A549 (cell line): Measurements from ENCODE around the gene PPP2R3B.

ENCODE experiments used
- EP300 ChIP-seq, 2 experiments: fragments of >200 bp; sonication (Bioruptor Twin); formaldehyde crosslinking; IDR thresholded peaks; 2 replicates in 1 of 2; 3 replicates in 1 of 2; pipeline ENCODE4 v1.6.1; 2016 to 2017
- HDAC2 ChIP-seq: fragments of 200-600 bp; sonication (generic); IDR thresholded peaks from 2 replicates; pipeline ENCODE4 v1.6.1; 2016
- KDM1A ChIP-seq: fragments of 200-600 bp; sonication (generic); IDR thresholded peaks from 2 replicates; pipeline ENCODE4 v1.6.1; 2016; ENCODE audit warnings: low read depth, mild to moderate bottlenecking
- MYC ChIP-seq: IDR thresholded peaks from 2 replicates; pipeline ENCODE4 v1.6.1; 2012; ENCODE audit warnings: mild to moderate bottlenecking, inconsistent platforms, low read length, improper control_type of control experiment, borderline replicate concordance
- POLR2A ChIP-seq: IDR thresholded peaks from 2 replicates; pipeline ENCODE4 v1.6.1; 2012; ENCODE audit warnings: mild to moderate bottlenecking, low read length
- RCOR1 ChIP-seq: fragments of 150-350 bp; IDR thresholded peaks from 2 replicates; pipeline ENCODE4 v1.6.1; 2014; ENCODE audit warnings: antibody characterized with exemption, low read length, low read depth
- TF ChIP-seq, protein P1 (sequence below): fragments of >200 bp; sonication (Bioruptor Twin); formaldehyde crosslinking; IDR thresholded peaks from 3 replicates; pipeline ENCODE4 v1.5.1; 2016
- TF ChIP-seq, protein P2 (sequence below): fragments of 200-600 bp; sonication (generic); IDR thresholded peaks from 2 replicates; pipeline ENCODE4 v1.6.1; 2016; ENCODE audit warnings: antibody characterized with exemption, mild to moderate bottlenecking, moderate library complexity
- TF ChIP-seq, protein P3 (sequence below): IDR thresholded peaks from 2 replicates; pipeline ENCODE4 v1.6.1; 2012
- TF ChIP-seq, protein P4 (sequence below): fragments of 450-650 bp; IDR thresholded peaks from 2 replicates; pipeline ENCODE4 v1.6.1; 2014; ENCODE audit warnings: antibody characterized with exemption

DNA sequence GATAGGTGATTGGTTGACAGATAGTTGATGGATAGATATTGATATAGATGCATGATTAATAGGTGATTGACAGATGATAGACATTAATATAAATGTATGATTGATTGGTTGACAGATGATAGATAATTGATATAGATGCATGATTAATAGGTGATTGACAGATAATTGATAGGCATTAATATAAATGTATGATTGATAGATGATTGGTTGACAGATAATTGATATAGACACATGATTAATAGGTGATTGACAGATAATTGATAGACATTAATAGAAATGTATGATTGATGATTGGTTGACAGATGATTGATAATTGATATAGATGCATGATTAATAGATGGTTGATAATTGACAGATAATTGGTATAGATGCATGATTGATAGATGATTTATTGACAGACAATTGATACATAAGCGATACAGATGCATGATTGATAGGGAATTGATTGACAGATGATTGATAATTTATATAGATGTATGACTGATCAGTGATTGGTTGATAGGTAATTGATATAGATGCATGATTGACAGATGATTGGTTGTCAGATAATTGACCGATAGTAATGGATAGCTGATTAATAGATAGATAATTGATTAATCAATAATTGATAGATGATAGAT, 44.9 kb upstream of the PPP2R3B start:
- TF ChIP-seq, protein P1, sequence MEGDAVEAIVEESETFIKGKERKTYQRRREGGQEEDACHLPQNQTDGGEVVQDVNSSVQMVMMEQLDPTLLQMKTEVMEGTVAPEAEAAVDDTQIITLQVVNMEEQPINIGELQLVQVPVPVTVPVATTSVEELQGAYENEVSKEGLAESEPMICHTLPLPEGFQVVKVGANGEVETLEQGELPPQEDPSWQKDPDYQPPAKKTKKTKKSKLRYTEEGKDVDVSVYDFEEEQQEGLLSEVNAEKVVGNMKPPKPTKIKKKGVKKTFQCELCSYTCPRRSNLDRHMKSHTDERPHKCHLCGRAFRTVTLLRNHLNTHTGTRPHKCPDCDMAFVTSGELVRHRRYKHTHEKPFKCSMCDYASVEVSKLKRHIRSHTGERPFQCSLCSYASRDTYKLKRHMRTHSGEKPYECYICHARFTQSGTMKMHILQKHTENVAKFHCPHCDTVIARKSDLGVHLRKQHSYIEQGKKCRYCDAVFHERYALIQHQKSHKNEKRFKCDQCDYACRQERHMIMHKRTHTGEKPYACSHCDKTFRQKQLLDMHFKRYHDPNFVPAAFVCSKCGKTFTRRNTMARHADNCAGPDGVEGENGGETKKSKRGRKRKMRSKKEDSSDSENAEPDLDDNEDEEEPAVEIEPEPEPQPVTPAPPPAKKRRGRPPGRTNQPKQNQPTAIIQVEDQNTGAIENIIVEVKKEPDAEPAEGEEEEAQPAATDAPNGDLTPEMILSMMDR, result no peak
- TF ChIP-seq KDM1A (no peak), EP300 (IDR thresholded peaks at IDR 0.05) (no peak), POLR2A (no peak), HDAC2 (no peak), MYC (no peak), RCOR1 (no peak)
- TF ChIP-seq, protein P2, sequence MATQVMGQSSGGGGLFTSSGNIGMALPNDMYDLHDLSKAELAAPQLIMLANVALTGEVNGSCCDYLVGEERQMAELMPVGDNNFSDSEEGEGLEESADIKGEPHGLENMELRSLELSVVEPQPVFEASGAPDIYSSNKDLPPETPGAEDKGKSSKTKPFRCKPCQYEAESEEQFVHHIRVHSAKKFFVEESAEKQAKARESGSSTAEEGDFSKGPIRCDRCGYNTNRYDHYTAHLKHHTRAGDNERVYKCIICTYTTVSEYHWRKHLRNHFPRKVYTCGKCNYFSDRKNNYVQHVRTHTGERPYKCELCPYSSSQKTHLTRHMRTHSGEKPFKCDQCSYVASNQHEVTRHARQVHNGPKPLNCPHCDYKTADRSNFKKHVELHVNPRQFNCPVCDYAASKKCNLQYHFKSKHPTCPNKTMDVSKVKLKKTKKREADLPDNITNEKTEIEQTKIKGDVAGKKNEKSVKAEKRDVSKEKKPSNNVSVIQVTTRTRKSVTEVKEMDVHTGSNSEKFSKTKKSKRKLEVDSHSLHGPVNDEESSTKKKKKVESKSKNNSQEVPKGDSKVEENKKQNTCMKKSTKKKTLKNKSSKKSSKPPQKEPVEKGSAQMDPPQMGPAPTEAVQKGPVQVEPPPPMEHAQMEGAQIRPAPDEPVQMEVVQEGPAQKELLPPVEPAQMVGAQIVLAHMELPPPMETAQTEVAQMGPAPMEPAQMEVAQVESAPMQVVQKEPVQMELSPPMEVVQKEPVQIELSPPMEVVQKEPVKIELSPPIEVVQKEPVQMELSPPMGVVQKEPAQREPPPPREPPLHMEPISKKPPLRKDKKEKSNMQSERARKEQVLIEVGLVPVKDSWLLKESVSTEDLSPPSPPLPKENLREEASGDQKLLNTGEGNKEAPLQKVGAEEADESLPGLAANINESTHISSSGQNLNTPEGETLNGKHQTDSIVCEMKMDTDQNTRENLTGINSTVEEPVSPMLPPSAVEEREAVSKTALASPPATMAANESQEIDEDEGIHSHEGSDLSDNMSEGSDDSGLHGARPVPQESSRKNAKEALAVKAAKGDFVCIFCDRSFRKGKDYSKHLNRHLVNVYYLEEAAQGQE, result no peak
- TF ChIP-seq, protein P3, sequence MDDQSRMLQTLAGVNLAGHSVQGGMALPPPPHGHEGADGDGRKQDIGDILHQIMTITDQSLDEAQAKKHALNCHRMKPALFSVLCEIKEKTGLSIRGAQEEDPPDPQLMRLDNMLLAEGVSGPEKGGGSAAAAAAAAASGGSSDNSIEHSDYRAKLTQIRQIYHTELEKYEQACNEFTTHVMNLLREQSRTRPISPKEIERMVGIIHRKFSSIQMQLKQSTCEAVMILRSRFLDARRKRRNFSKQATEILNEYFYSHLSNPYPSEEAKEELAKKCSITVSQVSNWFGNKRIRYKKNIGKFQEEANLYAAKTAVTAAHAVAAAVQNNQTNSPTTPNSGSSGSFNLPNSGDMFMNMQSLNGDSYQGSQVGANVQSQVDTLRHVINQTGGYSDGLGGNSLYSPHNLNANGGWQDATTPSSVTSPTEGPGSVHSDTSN, result no peak
- TF ChIP-seq, protein P4, sequence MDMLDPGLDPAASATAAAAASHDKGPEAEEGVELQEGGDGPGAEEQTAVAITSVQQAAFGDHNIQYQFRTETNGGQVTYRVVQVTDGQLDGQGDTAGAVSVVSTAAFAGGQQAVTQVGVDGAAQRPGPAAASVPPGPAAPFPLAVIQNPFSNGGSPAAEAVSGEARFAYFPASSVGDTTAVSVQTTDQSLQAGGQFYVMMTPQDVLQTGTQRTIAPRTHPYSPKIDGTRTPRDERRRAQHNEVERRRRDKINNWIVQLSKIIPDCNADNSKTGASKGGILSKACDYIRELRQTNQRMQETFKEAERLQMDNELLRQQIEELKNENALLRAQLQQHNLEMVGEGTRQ, result no peak
